Epithelial cell of prostate (primary cell): Measurements from ENCODE around the gene CCDC34.

Source experiments
- DNase-seq: peaks from one replicate; pipeline ENCODE4 v3.0.0-alpha.2; 2011; ENCODE audit warnings: low read depth, low spot score
- H3K27ac ChIP-seq: fragments of 450-650 bp; 2 replicates; pipeline ENCODE4 v1.5.1; 2017; ENCODE audit warnings: mild to moderate bottlenecking

CCDC34 gene

GRCh38 chr11:27295928-27296327, 67.1 kb downstream of the CCDC34 start:
- no peak for DNase-seq
- no peak overlapping the region for H3K27ac ChIP-seq

DNA sequence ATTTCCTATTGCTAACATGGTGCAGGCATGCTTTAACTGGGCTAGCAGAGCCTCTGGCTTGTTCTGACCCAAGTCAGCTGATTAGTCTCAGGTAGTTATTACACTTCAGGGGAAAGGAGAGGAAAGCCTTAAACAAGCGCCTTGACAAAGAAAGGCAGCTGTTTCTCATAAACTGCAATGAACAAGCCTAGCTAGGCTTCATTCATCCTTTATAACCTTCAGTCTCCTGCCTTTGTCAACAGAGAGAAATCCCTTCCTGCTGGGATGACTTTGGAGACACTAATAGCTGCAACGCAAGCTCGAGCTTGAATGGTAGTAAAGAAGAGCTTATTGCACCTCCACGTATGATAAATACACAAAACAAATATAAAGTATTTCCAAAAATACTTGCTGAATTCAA, 68.4 kb downstream of the CCDC34 start:
- DNase-seq: no peak
- peak overlapping the region; percentile 90 for H3K27ac ChIP-seq

DNA sequence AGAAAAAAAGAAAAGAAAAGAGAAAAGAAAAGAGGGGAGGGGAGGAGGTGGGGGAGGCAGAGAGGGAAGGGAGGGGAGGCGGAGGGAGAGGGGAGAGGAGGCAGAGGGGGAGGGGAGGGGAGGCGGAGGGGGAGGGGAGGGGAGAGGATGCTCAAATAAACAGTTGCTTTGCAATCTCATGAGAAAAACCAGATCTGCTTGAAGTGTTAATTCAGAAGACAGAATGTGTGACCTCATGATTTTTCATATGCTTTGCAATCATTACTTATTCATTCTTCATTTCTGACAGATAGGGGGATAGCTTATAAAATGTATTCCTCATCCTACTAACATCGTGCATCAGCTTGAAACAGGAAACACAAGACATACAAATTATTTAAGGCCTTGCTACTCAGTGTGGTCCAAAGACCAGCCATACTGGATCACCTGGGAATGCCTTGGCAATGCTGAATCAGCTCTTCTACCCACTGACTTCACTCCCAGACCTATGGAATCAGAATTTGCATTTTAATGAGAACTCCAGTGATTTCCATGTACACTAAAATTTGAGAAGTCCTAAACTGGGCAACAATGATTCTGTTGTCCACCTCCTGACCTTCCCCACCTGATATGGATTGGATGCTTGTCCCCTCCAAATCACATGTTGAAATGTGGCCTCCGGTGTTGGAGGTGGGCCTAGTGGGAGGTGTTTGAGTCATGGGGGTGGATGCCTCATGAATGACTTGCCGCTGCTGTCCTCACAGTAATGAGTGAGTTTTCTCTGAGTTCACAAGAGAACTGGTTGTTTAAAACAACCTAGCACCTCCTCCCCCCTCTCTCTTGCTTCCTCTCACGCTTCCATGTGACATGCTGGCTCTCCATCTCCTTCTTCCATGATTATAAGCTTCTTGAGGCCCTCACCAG, 69.2 kb downstream of the CCDC34 start:
- no peak for DNase-seq
- H3K27ac ChIP-seq: peak overlapping the region; percentile 90

- no peak for DNase-seq
- peak overlapping the region; percentile 68 for H3K27ac ChIP-seq
These were observed 70.4 kb downstream of the CCDC34 start for GRCh38 chr11:27292637-27293010.

- no peak for DNase-seq
- peak overlapping the region; percentile 68 for H3K27ac ChIP-seq
These were observed 70.9 kb downstream of the CCDC34 start for GRCh38 chr11:27291954-27292636.

GRCh38 chr11:27291302-27291889, 71.6 kb downstream of the CCDC34 start:
- peak; percentile 75 for DNase-seq
- peak overlapping the region; percentile 68 for H3K27ac ChIP-seq

GRCh38 chr11:27290261-27291050, 72.6 kb downstream of the CCDC34 start:
- DNase-seq: no peak
- peak overlapping the region; percentile 68 for H3K27ac ChIP-seq
